Stimulated activated naive CD4-positive, alpha-beta T cell (primary cell): Measurements from ENCODE around the gene AGRN.

Experiments
- DNase-seq, 6 experiments: peaks; one replicate each; lab custom pipeline; 2025; lab: John Stamatoyannopoulos, UW

Gene AGRN

GRCh38 chr1:1035291-1035943 is 15.5 kb downstream of the AGRN start:
- DNase-seq = no peak

DNA sequence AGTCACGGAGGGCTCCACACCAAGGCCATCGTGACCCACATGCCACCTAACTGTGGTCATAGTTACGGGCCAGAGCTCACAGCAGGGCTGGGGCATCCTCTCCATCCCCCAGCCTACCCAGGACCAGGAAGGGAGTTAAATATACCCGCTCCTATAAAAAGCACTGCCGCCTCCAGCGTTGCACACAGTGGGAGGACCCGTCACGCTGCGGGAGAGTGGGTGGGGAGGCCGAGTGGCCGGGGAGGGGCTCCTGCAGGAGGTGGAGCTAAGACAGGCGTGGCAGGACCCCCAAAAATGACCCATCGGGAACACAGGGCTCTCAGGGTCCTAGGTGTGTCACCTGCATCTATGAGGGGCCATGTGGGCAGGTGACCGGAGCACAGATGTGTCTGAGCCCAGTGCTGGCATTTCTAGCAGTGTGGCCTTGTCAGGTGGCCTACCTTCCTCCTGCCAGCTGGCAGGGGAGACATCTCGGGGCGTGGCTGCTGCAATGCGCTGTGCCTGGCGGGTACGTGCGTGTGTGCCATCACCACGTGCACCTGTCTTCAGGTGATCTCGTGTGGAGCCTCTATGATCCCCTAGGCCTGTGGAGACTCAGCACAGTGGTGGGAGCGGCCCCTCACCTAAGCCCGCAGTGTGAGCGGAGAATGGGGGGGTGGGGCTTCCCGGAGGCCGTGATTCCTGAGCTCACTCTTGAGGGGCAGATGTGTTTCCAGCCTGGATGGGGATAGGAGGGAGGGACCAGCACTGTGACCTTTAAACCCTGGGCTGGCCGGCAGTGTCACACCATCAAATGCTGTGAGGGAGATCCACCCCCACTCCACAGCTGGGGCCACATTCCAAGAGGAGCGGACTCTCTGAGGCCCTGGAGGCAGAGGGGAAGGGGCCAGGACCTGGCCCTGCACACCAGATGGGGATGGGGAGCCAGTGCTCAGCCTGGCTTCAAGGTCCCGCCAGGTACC is 17.7 kb downstream of the AGRN start:
- DNase-seq = no peak

- no peak for DNase-seq
Observed at GRCh38 chr1:1038694-1039093, 18.8 kb downstream of the AGRN start.

DNA sequence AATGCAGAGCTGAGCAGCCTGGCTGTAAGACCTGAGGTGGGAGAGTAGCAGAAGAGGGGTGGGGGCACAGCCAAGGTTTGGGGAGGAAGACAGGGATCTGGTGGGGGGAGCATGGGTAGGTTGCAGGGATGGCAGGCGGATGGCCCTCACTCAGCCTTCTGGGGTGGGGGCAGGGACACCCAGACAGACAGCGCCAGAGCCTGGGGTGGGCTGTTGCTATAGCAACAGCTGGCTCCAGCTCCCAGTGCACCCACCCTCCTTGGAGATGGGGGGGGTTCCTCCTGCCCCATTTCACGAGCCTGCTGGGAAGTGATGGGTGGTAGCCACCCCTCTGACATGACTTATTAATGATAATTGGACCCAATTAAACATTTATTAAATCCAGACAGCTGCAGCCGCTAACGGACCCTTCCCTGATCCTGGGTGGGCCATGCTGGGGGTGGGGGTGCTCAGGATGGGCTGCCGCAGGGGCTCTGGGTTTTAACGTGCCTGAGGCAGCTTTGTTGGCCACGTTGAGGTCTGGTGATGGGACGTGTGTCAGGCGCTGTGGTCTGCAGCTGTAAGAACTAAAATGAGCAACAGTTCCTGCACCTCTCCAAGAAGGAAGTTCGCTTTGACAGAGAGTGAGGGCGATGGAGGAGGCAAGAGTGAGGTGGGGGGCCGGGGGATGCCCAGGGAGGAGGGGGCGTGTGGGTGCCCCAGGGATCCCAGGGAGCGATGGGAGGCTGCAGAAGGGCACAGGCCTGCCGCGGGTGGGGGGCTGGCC is 19.4 kb downstream of the AGRN start:
- DNase-seq = no peak

DNA sequence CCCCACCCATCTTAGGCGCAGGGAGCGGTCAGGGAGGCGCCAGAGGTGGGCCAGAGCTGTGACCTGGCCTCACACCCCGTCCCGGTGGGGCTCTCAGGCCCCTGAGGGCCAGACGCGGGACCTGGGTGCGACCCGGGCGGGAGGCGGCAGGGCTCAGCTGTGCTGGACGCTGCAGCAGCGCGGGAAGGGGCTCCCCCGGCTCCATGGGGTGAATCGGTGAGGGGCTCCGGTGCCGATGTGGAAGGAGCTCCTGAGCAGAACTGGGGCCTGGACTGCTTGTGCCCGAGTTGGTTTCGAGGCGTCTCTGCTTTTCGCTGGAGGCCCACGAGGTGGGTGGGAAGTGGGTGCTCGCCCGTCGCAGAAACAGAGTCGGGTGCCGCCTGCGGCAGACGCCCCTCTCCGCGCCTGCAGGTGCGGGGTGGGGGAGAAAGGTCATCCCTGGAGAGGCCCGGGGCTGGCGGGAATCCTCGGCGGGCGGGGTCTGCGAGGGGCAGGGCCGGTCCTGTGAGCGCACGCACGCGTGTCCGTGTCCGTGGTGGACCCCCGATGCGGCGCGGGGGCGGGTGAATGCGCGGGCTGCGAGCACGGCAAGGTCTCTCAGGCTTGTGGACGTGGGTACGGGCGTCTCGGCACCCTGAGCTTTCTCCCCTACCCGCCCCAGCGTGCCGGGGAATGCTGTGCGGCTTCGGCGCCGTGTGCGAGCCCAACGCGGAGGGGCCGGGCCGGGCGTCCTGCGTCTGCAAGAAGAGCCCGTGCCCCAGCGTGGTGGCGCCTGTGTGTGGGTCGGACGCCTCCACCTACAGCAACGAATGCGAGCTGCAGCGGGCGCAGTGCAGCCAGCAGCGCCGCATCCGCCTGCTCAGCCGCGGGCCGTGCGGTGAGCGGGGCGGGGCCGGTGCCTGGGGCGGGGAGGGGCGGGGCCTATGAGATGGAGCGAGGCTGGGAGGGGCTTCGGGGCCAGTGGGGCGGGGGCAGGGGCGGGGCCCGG is 20.4 kb downstream of the AGRN start:
- DNase-seq = peak; percentile 67 to 88 (median 80)

DNA sequence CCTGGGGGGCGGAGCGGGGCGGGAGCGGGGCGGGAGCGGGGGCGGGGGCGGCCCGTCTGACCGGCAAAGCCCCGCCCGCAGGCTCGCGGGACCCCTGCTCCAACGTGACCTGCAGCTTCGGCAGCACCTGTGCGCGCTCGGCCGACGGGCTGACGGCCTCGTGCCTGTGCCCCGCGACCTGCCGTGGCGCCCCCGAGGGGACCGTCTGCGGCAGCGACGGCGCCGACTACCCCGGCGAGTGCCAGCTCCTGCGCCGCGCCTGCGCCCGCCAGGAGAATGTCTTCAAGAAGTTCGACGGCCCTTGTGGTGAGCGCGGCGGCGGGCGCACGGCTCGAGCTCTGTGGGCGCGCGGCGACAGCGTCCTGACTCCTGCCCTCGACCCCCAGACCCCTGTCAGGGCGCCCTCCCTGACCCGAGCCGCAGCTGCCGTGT is 21.2 kb downstream of the AGRN start:
- DNase-seq = peak in 3 of 6 experiments; percentile 44 to 62 (median 56)

DNA sequence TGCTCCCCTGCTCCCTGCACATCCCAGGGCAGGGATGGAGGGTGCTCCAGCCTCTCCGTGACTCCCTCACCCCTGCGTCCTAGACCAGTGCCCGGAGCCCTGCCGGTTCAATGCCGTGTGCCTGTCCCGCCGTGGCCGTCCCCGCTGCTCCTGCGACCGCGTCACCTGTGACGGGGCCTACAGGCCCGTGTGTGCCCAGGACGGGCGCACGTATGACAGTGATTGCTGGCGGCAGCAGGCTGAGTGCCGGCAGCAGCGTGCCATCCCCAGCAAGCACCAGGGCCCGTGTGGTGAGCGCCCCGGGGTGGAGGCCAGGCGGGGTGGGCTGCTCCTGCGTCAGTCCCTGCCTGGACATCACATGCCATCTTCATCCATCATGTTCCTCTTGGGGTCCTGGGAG is 22.0 kb downstream of the AGRN start:
- DNase-seq = peak in 1 of 6 experiments; percentile 20

DNA sequence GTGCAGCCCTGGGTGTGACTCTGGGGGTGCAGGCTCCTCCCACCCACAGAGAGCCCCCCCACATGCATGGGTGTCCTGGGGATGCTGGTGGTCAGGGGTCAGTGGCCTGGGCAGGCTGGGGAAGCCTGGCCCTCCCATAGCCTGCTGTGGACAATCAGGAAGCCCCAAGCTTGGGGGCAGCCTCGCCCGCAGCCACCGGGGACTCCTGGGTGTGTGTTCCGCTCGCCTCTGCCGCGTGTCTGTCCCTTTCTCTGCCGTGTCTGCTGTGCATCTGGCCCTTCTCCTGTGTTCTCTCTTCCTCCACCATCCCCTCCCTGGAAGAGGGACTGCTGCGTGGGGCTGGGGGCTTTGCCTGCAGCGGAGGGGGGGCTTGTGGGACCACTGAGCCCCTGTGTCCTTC is 22.9 kb downstream of the AGRN start:
- DNase-seq = peak in 1 of 6 experiments; percentile 15

- DNase-seq = no peak
Observed at GRCh38 chr1:1043411-1043810, 23.5 kb downstream of the AGRN start.

DNA sequence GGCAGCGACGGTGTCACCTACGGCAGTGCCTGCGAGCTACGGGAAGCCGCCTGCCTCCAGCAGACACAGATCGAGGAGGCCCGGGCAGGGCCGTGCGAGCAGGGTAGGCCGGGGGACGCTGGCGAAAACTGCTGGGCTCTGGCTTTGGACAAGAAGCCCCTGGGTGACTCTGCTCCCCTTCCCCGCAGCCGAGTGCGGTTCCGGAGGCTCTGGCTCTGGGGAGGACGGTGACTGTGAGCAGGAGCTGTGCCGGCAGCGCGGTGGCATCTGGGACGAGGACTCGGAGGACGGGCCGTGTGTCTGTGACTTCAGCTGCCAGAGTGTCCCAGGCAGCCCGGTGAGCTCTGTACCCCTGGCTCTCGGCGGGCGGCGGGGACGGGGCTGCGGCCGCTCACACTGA is 24.0 kb downstream of the AGRN start:
- DNase-seq = no peak

DNA sequence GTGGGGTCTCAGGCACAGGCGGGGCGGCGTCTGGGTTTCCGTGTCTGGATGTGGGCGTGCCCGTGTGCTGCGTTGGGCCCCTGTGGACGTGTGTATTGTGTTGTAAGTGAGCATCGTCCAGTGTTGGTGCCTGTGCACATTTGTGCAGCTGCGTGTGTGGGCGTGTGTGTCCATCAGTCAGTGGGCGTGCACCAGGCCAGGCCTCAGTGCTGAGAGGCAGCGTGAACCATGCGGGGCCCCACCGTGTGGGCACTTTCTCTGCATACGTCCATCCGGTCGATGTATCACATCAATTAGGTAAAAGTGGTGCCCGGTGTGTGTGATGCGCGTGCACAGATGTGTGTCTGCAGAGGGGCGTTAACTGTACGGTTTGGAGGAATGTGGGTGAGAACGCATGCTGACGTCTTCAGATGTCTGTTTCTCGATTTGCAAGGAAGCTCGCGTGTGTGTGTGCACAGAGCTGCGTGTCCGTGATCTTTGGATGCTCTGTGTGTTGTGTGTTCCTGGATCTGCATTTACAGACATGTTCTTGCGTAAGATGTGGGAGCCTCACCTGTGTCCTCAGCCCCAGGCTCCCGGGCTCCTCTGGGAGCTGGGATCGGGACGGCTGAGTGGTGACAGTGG is 24.6 kb downstream of the AGRN start:
- no peak for DNase-seq

GRCh38 chr1:1045129-1045528 is 25.2 kb downstream of the AGRN start:
- DNase-seq = no peak

DNA sequence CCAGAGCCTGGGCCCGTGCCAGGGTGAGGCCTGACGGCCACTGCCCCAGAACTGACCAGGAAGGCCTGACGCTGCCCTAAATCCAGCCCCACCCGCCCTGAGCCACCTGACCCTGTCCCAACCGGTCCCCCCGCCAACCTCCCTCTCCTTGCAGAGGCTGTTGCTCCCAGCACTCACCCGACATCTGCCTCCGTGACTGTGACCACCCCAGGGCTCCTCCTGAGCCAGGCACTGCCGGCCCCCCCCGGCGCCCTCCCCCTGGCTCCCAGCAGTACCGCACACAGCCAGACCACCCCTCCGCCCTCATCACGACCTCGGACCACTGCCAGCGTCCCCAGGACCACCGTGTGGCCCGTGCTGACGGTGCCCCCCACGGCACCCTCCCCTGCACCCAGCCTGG is 26.3 kb downstream of the AGRN start:
- no peak for DNase-seq

GRCh38 chr1:1046767-1047166 is 26.8 kb downstream of the AGRN start:
- no peak for DNase-seq

DNA sequence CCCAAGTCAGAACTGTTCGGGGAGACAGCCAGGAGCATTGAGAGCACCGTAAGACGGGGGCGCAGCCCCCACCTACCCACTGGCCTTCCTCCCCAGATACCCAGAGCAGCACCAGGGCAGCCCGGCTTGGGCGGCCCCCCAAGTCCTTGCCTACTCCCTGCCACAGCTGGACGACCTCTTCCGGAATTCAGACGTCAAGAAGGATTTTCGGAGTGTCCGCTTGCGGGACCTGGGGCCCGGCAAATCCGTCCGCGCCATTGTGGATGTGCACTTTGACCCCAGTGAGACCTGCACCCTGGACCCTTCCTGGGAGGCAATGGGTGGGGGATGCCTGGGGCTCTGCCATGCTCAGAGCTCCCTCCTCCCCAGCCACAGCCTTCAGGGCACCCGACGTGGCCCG is 27.5 kb downstream of the AGRN start:
- no peak for DNase-seq

DNA sequence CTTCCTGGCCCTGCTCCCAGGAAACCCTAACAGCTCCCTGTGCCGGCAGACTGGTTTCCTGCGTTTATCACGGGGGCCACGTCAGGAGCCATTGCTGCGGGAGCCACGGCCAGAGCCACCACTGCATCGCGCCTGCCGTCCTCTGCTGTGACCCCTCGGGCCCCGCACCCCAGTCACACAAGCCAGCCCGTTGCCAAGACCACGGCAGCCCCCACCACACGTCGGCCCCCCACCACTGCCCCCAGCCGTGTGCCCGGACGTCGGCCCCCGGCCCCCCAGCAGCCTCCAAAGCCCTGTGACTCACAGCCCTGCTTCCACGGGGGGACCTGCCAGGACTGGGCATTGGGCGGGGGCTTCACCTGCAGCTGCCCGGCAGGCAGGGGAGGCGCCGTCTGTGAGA is 28.0 kb downstream of the AGRN start:
- no peak for DNase-seq

DNA sequence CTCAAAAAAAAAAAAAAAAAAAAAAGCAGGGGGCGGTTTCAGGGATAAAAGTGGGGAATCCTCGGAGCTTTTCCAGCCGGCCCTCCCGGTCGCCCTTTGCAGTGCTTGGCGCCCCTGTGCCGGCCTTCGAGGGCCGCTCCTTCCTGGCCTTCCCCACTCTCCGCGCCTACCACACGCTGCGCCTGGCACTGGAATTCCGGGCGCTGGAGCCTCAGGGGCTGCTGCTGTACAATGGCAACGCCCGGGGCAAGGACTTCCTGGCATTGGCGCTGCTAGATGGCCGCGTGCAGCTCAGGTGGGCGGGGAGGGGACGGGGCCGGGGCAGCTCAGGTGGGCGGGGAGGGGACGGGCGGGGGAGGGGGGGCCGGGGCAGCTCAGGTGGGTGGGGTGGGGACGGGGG is 28.8 kb downstream of the AGRN start:
- DNase-seq = no peak

- no peak for DNase-seq
Observed at GRCh38 chr1:1049318-1050165, 29.6 kb downstream of the AGRN start.

GRCh38 chr1:1050577-1051052 is 30.7 kb downstream of the AGRN start:
- DNase-seq = no peak
